Right atrium auricular region (tissue), 2 donors: Measurements from ENCODE around the gene PPM1H. TPM values are rescaled to one million over a fixed set of nuclear protein-coding genes. Genes with fewer than 3 reads are reported as not detected.

ENCODE experiments used
- DNase-seq: peaks from one replicate; pipeline ENCODE4 v3.0.0-alpha.2; 2019; ENCODE audit warnings: low spot score
- H3K27ac ChIP-seq, 2 donors: fragments of 200-600 bp; sonication (generic); 1 replicate in 1 of 2; 2 replicates in 1 of 2; pipeline ENCODE4 v1.5.1; 2016 to 2019
- H3K27me3 ChIP-seq, 2 donors: fragments of 200-600 bp; sonication (generic); one replicate each; pipeline versions ENCODE4 v1.5.1 to v1.6.0; 2017 to 2019
- H3K36me3 ChIP-seq: fragments of 200-600 bp; sonication (generic); one replicate; pipeline ENCODE4 v1.5.1; 2016
- H3K4me1 ChIP-seq, 2 donors: fragments of 200-600 bp; sonication (generic); one replicate each; pipeline versions ENCODE4 v1.5.1 to v1.6.0; 2017 to 2019
- H3K4me3 ChIP-seq, 2 donors: fragments of 200-600 bp; sonication (generic); 1 replicate in 1 of 2; 2 replicates in 1 of 2; pipeline ENCODE4 v1.5.1; 2017 to 2019; ENCODE audit warnings: mild to moderate bottlenecking in 1 of 2, moderate library complexity in 1 of 2
- H3K9me3 ChIP-seq, 2 donors: fragments of 200-600 bp; sonication (generic); one replicate each; pipeline ENCODE4 v1.5.1; 2019
- total RNA-seq, 2 donors: library from RNA; depleted of rRNA; stranded (reverse); fragments of >200 nt; gene quantifications; one replicate each; pipeline ENCODE4 v1.1.0, GENCODE V29; 2016
- TF ChIP-seq, protein P1 (sequence below), 2 donors: fragments of 200-600 bp; sonication (generic); IDR thresholded peaks; one replicate each; pipeline ENCODE4 v1.5.1; 2019; ENCODE audit warnings: antibody characterized with exemption in 2 of 2

The PPM1H gene
- total RNA-seq, 2 donors from 2014 or later, result 3.1 to 5.0 TPM

DNA sequence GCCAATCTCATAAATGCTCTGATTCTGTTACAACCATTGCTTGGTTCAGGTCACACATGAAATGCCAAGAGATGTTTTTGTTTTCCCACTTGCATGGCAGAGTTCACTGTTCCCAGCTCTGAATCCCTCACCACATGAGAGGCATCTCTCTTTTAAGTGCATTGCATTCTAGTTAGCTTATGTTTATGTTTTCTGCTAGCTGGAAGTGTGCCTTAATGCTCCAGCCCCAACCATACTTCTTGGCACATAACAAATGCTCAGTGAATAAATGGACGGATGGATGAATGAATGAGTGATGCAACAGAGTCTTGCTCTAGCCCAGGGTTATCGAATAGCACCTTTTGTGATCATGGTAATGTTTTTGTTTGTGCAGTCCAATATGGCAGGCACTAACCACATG lies 197.3 kb downstream of the PPM1H start:
- Histone ChIP-seq H3K4me1 (peaks cover 0 to 7% of the 10 kb centered on the region in 2 donors), H3K36me3 (no peaks in the 10 kb centered on the region), H3K9me3 (no peaks in the 10 kb centered on the region), H3K27ac (no peak overlapping the region), H3K4me3 (no peak overlapping the region), H3K27me3 (no peaks in the 10 kb centered on the region)
- TF ChIP-seq, protein P1, sequence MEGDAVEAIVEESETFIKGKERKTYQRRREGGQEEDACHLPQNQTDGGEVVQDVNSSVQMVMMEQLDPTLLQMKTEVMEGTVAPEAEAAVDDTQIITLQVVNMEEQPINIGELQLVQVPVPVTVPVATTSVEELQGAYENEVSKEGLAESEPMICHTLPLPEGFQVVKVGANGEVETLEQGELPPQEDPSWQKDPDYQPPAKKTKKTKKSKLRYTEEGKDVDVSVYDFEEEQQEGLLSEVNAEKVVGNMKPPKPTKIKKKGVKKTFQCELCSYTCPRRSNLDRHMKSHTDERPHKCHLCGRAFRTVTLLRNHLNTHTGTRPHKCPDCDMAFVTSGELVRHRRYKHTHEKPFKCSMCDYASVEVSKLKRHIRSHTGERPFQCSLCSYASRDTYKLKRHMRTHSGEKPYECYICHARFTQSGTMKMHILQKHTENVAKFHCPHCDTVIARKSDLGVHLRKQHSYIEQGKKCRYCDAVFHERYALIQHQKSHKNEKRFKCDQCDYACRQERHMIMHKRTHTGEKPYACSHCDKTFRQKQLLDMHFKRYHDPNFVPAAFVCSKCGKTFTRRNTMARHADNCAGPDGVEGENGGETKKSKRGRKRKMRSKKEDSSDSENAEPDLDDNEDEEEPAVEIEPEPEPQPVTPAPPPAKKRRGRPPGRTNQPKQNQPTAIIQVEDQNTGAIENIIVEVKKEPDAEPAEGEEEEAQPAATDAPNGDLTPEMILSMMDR (IDR thresholded peaks at IDR 0.05), result no peak
- no peak for DNase-seq

DNA sequence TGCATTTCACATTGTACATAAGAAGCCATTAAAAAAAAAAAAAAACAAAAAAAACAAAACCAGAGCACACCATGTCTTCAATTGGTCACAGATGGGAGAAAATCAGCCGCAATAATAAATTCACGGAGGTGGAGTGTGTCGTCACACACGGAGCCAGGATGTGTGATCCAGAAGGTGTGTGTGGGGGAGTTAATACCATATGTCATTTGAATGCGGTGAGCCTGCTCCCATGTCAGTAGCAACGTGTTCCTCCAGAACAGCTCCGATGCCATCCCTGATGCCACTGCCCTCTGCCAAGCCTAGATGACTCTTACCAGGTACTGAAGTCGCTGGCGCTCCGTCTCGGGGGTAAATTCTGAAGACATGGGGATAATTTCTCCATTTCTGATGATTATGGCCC lies 197.8 kb downstream of the PPM1H start:
- TF ChIP-seq, protein P1 (IDR thresholded peaks at IDR 0.05), result no peak
- no peaks in the 10 kb centered on the region for H3K27me3 ChIP-seq
- no peaks in the 10 kb centered on the region for H3K9me3 ChIP-seq
- no peak overlapping the region for H3K27ac ChIP-seq
- no peak for DNase-seq
- H3K4me3 ChIP-seq, result no peak overlapping the region
- H3K4me1 ChIP-seq, result peaks cover 0 to 9% of the 10 kb centered on the region in 2 donors
- H3K36me3 ChIP-seq, result no peaks in the 10 kb centered on the region

DNA sequence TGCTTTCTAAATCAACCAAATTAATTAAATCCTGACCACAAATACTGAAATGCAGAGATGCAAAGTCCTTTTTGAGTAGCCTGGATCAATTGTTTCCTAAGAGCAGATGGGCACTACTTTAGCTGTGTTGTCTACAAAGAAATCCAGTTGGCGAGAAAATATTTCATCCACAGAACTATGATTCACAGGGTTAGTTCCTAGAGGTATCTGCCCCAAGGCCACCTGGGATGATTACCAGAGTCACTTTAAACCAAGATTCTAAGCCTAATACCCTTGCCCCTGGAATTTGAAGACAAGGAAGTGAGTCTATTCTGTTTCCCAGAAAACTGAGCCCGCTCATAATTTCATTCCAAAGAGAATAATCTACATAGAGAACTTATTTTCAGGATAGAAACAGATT lies 198.4 kb downstream of the PPM1H start:
- H3K27ac ChIP-seq, result no peak overlapping the region
- peaks cover 0 to 15% of the 10 kb centered on the region in 2 donors for H3K4me1 ChIP-seq
- H3K36me3 ChIP-seq, result no peaks in the 10 kb centered on the region
- no peak overlapping the region for H3K4me3 ChIP-seq
- H3K9me3 ChIP-seq, result no peaks in the 10 kb centered on the region
- DNase-seq, result no peak
- H3K27me3 ChIP-seq, result no peaks in the 10 kb centered on the region
- TF ChIP-seq, protein P1 (IDR thresholded peaks at IDR 0.05), result no peak

DNA sequence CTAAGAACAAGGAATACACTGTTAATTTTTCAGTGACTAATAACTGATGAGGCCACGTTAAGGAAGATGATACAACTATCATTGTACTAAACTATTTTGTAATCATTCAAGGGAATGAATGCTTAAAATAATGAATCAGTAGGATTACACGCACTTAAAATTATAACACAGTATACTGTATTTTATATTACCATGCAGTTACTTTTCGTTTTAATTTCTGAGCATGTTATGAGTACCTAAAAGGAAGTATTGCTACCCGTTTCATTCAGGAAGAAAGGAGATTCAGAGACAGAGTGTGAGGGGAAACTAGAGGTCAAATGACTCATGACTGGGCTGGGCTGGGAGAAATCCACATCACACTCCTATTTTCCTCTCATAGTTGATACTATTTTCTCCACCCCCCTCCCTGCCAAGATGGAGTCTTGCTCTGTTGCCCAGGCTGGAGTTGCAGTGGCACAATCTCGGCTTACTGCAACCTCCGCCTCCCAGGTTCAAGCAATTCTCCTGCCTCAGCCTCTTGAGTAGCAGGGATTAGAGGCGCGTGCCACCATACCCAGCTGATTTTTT lies 202.0 kb downstream of the PPM1H start:
- no peaks in the 10 kb centered on the region for H3K36me3 ChIP-seq
- H3K4me1 ChIP-seq, result peaks cover 0 to 31% of the 10 kb centered on the region in 2 donors
- H3K4me3 ChIP-seq, result no peak overlapping the region
- H3K27ac ChIP-seq, result no peak overlapping the region
- DNase-seq, result no peak
- no peaks in the 10 kb centered on the region for H3K27me3 ChIP-seq
- TF ChIP-seq, protein P1 (IDR thresholded peaks at IDR 0.05), result no peak
- no peaks in the 10 kb centered on the region for H3K9me3 ChIP-seq

DNA sequence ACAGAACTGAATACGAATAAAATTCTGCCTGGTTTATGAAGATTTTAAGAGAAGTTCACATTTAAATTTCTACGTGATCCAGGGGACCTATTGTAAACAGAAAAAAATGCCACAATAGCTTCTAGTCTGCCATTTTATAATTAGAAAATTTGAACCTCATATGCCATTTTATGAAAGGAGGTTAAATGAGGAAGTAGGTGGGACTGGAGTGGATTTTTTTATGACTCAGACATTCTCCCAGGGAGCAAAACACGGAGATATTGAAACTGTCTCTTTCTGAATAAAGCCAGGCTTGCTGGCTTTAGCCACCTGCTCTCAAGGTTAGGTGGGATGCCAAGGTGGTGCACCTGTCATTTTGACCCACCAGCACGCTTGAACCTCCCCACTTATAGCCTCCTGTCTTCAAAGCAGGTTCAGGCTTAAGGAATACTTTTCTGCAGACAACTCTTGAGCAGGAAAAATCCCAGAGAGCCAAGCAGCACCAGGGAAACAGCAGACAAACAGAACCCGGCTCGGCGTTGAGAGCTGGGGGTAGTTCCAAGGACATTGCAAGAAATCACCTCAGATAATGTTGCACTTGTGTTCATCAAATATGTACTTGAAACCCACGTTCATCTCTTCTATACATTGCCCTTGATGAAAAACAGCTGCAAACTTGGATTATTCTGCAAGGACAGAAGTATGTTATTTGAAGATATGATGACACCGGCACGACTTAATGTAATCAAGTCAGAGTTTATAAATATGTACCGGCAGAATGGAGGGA lies 203.7 kb downstream of the PPM1H start:
- DNase-seq, result no peak
- H3K4me1 ChIP-seq, result peaks cover 0 to 31% of the 10 kb centered on the region in 2 donors
- H3K4me3 ChIP-seq, result no peak overlapping the region
- TF ChIP-seq, protein P1 (IDR thresholded peaks at IDR 0.05), result no peak
- H3K27me3 ChIP-seq, result no peaks in the 10 kb centered on the region
- no peaks in the 10 kb centered on the region for H3K36me3 ChIP-seq
- no peaks in the 10 kb centered on the region for H3K9me3 ChIP-seq
- H3K27ac ChIP-seq, result peak overlapping the region; percentile 23 to 41
